GM13976 (cell line): ENCODE measurements around the gene TRIML2.

Experiments
- DNase-seq: peaks from one replicate; pipeline ENCODE4 v3.0.0; 2012; ENCODE audit warnings: low spot score
- in situ Hi-C: fragments of 300-500 bp; cut with MboI; formaldehyde crosslinking; loops from one replicate; pipeline ENCODE4 v1.12.0; 2022; ENCODE audit warnings: low sequenced_read_pairs, mixed read lengths, inconsistent platforms; ENCODE audit not compliant: unreplicated experiment
- TF ChIP-seq, protein P1 (sequence below): IDR thresholded peaks from 2 replicates; pipeline ENCODE4 v1.5.1; 2012; ENCODE audit warnings: borderline replicate concordance, mild to moderate bottlenecking; ENCODE audit not compliant: insufficient read depth; ENCODE audit errors: extremely low read depth, missing control alignments, control extremely low read depth

TRIML2 gene

GRCh38 chr4:188109157-188109755, at the start of gene TRIML2:
TSS of gene TRIML2 (minus strand) at chr4:188109603. CDS start at chr4:188105368, 4,235 bp downstream.
- in situ Hi-C loops, result no loop called here
- TF ChIP-seq, protein P1, sequence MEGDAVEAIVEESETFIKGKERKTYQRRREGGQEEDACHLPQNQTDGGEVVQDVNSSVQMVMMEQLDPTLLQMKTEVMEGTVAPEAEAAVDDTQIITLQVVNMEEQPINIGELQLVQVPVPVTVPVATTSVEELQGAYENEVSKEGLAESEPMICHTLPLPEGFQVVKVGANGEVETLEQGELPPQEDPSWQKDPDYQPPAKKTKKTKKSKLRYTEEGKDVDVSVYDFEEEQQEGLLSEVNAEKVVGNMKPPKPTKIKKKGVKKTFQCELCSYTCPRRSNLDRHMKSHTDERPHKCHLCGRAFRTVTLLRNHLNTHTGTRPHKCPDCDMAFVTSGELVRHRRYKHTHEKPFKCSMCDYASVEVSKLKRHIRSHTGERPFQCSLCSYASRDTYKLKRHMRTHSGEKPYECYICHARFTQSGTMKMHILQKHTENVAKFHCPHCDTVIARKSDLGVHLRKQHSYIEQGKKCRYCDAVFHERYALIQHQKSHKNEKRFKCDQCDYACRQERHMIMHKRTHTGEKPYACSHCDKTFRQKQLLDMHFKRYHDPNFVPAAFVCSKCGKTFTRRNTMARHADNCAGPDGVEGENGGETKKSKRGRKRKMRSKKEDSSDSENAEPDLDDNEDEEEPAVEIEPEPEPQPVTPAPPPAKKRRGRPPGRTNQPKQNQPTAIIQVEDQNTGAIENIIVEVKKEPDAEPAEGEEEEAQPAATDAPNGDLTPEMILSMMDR, result no peak
- no peak for DNase-seq

- DNase-seq, result no peak
- TF ChIP-seq, protein P1, result no peak
- in situ Hi-C loops, result no loop called here
These were observed 48.9 kb upstream of the TRIML2 start for GRCh38 chr4:188158336-188158735.

- in situ Hi-C loops, result no loop called here
- TF ChIP-seq, protein P1, result no peak
- DNase-seq, result no peak
These were observed 45.4 kb upstream of the TRIML2 start for GRCh38 chr4:188154668-188155405.

DNA sequence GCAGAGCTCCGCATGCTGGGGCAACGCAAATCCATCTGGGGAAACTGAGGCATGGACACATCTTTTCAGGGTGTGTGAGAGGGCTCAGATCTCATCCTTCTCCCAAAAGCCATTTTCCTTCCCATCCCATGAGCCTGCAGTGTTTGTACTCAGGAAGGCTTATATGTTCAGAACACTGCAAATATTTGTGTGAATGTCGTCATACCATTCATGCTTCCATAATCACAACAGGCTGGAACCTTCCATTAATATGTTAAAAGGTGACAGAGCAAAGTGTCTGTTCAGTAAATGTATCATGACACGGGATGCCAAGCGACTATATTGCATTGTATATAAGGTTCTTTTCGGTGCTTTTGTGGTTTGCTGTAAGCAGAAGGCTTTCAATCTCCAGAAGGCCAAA, 38.4 kb upstream of the TRIML2 start:
- in situ Hi-C loops, result no loop called here
- DNase-seq, result no peak
- TF ChIP-seq, protein P1, result no peak

GRCh38 chr4:188147176-188147575, 37.8 kb upstream of the TRIML2 start:
- TF ChIP-seq, protein P1, result no peak
- in situ Hi-C loops, result no loop called here
- DNase-seq, result no peak

DNA sequence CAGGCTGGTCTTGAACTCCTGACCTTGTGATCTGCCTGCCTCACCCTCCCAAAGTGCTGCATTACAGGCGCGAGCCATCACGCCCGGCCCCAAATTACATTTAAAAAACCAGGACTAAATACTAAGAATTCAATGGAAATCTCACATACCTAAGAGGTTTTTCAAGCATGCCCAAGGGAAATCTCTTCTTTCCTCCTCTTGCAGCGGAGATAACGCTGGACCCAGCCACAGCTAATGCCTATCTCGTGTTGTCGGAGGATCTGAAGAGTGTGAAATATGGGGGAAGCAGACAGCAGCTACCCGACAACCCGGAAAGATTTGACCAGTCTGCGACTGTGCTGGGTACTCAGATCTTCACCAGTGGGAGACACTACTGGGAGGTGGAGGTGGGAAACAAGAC, 37.2 kb upstream of the TRIML2 start:
- DNase-seq, result no peak
- TF ChIP-seq, protein P1, result no peak
- in situ Hi-C loops, result no loop called here
